D341Med (cell line): ENCODE measurements around the gene DDR2.
"Not testable (repeated sequence)": the region's sequence is repeated elsewhere in the genome, so short reads cannot be mapped to it uniquely, and the experiment has no call there.

Experiments
- DNase-seq: peaks from one replicate; pipeline ENCODE4 v3.0.0; 2012; ENCODE audit warnings: low spot score

The DDR2 gene

GRCh38 chr1:162779043-162779442 lies 146.8 kb downstream of the DDR2 start:
- DNase-seq = no peak

GRCh38 chr1:162782671-162783070 lies 150.4 kb downstream of the DDR2 start:
- DNase-seq = no peak

- DNase-seq = not testable (repeated sequence)
Measured at GRCh38 chr1:162784926-162785325, 152.7 kb downstream of the DDR2 start.

GRCh38 chr1:162788783-162789182 lies 156.5 kb downstream of the DDR2 start:
- not testable (repeated sequence) for DNase-seq

GRCh38 chr1:162790303-162790984 lies 158.2 kb downstream of the DDR2 start, which contains the start of gene HSD17B7:
Gene HSD17B7, plus strand, starts transcription at chr1:162790702. Its CDS starts 99 bp downstream, at chr1:162790801.
- peak; percentile 84 for DNase-seq

GRCh38 chr1:162790985-162791357 lies 158.7 kb downstream of the DDR2 start:
- DNase-seq = not testable (repeated sequence)

GRCh38 chr1:162794284-162794683 lies 162.0 kb downstream of the DDR2 start:
- DNase-seq = not testable (repeated sequence)

GRCh38 chr1:162796617-162797279 lies 164.5 kb downstream of the DDR2 start:
- DNase-seq = not testable (repeated sequence)

GRCh38 chr1:162799995-162800830 lies 167.9 kb downstream of the DDR2 start:
- peak; percentile 51 for DNase-seq

- not testable (repeated sequence) for DNase-seq
Measured at GRCh38 chr1:162807503-162807902, 175.2 kb downstream of the DDR2 start.

GRCh38 chr1:162812357-162812756 lies 180.1 kb downstream of the DDR2 start:
- DNase-seq = not testable (repeated sequence)

GRCh38 chr1:162818136-162818535 lies 185.9 kb downstream of the DDR2 start:
- DNase-seq = not testable (repeated sequence)

- not testable (repeated sequence) for DNase-seq
Measured at GRCh38 chr1:162818666-162819065, 186.4 kb downstream of the DDR2 start.

- DNase-seq = peak; percentile 71
Measured at GRCh38 chr1:162822391-162823200, 190.3 kb downstream of the DDR2 start.

- DNase-seq = no peak
Measured at GRCh38 chr1:162823231-162823630, 191.0 kb downstream of the DDR2 start.

- no peak for DNase-seq
Measured at GRCh38 chr1:162823771-162824525, 191.7 kb downstream of the DDR2 start.

GRCh38 chr1:162829268-162829667 lies 197.0 kb downstream of the DDR2 start:
- DNase-seq = no peak

- no peak for DNase-seq
Measured at GRCh38 chr1:162832470-162832869, 200.2 kb downstream of the DDR2 start.

GRCh38 chr1:162835157-162835899 lies 203.1 kb downstream of the DDR2 start:
- DNase-seq = no peak
